Psoas muscle (tissue), 8 donors: ENCODE results near the gene TMEM63A. TPM values are rescaled to one million over a fixed set of nuclear protein-coding genes. Genes with fewer than 3 reads are reported as not detected.
A peak's percentile ranks its signal among the peaks of the same experiment; 100 is the strongest.

ENCODE experiments used
- ATAC-seq, 4 donors: fragments of 200-7000 bp; cut with Tn5 transposase; one replicate each; pipeline ENCODE4 v1.9.1; 2020; ENCODE audit warnings: moderate library complexity in 3 of 4, mild to moderate bottlenecking in 2 of 4
- DNase-seq, 2 donors: peaks; one replicate each; pipeline ENCODE4 v3.0.0-alpha.2; 2020
- H3K27ac ChIP-seq: fragments of 200-600 bp; one replicate; pipeline ENCODE4 v1.8.0; 2022
- H3K27me3 ChIP-seq, 3 donors: fragments of 200-600 bp in 1 of 3; one replicate each; pipeline versions ENCODE4 v1.6.1 to v1.8.0; 2013 to 2022; ENCODE audit warnings: low read length in 2 of 3, mild to moderate bottlenecking in 2 of 3, moderate library complexity in 1 of 3; ENCODE audit not compliant: insufficient read depth in 3 of 3
- H3K36me3 ChIP-seq, 2 donors: fragments of 200-600 bp in 1 of 2; one replicate each; pipeline versions ENCODE4 v1.6.1 to v1.8.0; 2013 to 2022; ENCODE audit warnings: low read depth in 1 of 2, mild to moderate bottlenecking in 1 of 2, moderate library complexity in 1 of 2; ENCODE audit not compliant: insufficient read depth in 1 of 2
- H3K4me1 ChIP-seq: fragments of 200-600 bp; one replicate; pipeline ENCODE4 v1.8.0; 2022
- H3K4me3 ChIP-seq: fragments of 200-600 bp; one replicate; pipeline ENCODE4 v1.8.0; 2022; ENCODE audit warnings: mild to moderate bottlenecking
- H3K9me3 ChIP-seq: fragments of 200-600 bp; one replicate; pipeline ENCODE4 v1.8.0; 2022
- CTCF ChIP-seq: fragments of 200-600 bp; IDR thresholded peaks from one replicate; pipeline ENCODE4 v1.8.0; 2022; ENCODE audit warnings: antibody characterized with exemption
- WGBS, 3 donors: extraction: QIAGEN DNeasy Blood & Tissue Kit; methylation state at CpG; one replicate each; pipeline versions ENCODE4 v1.1.6 to v1.1.7; 2013; 5-methylcytosine and 5-hydroxymethylcytosine counted together
- intact Hi-C, 2 donors: fragments of 100-400 bp; cut with DNase I; formaldehyde crosslinking; loops; one replicate each; pipeline versions ENCODE4 v1.11.0 to v1.14.2; 2022
- polyA plus RNA-seq, 3 donors: library from polyadenylated mRNA; stranded (reverse); fragments of 200-250 nt; gene quantifications; one replicate each; pipeline ENCODE4 v1.2.3, GENCODE V29; 2013
- total RNA-seq, 4 donors: library from RNA; stranded (reverse); fragmentation: NEBNext Ultra II Directional in 2 of 4; extraction: Animal tissue kit (Norgen Biotek cat#: 25700) in 2 of 4; gene quantifications; one replicate each; pipeline versions ENCODE4 v1.2.1 to v1.2.4, GENCODE V29; 2021 to 2023
- donor health status: healthy with polysubstance abuse.
- donor health status: DM: no; HTN: no; CAD: no; lungs with moderate emphysema.
- donor health status: Bipolar disorder and iron deficiency.
- donor health status: healthy.
- donor health status: DM: yes; HTN: yes; CAD: no.
- donor health status: DM: no; HTN: no; CAD: no.
- donor health status: DM: no; HTN: no; CAD: no.
- donor health status: DM: yes; HTN: yes; CAD: no.

Gene TMEM63A
- total and polyA plus RNA-seq, 7 donors = 7.1 to 17.9 (median 14.2) TPM

- Histone ChIP-seq H3K36me3 (peaks cover 6 to 99% of the 10 kb centered on the region in 2 donors), H3K27me3 (no peaks in the 10 kb centered on the region)
These were observed 15.2 kb downstream of the TMEM63A start for GRCh38 chr1:225866981-225867380.

GRCh38 chr1:225866061-225866837 is 15.9 kb downstream of the TMEM63A start:
- ATAC-seq = peak in 1 of 4 donors; percentile 21
- Histone ChIP-seq H3K27me3 (no peaks in the 10 kb centered on the region), H3K9me3 (no peaks in the 10 kb centered on the region), H3K27ac (no peak overlapping the region), H3K4me3 (no peak overlapping the region), H3K36me3 (peaks cover 6 to 99% of the 10 kb centered on the region in 2 donors), H3K4me1 (no peaks in the 10 kb centered on the region)
- 84 to 93% (median 85%) methylated on average over 8 of the region's 8 CpGs for WGBS, 3 donors
- DNase-seq = peak in 1 of 2 donors; percentile 50
- intact Hi-C loops = no loop called here
- no peak for TF ChIP-seq CTCF

More at GRCh38 chr1:225866981-225867380, 15.2 kb downstream of the TMEM63A start:
- intact Hi-C loops = no loop called here
- Histone ChIP-seq H3K27ac (no peak overlapping the region), H3K9me3 (no peaks in the 10 kb centered on the region), H3K4me3 (no peak overlapping the region), H3K4me1 (no peaks in the 10 kb centered on the region)
- no peak for DNase-seq
- 58 to 75% (median 72%) methylated on average over 6 of the region's 6 CpGs for WGBS, 3 donors
- ATAC-seq = no peak
- TF ChIP-seq CTCF = no peak

- ATAC-seq (no peak), DNase-seq (peak in 1 of 2 donors; percentile 39)
- Histone ChIP-seq H3K27me3 (no peaks in the 10 kb centered on the region), H3K27ac (no peak overlapping the region), H3K9me3 (no peaks in the 10 kb centered on the region), H3K4me1 (no peaks in the 10 kb centered on the region), H3K36me3 (peaks cover 6 to 99% of the 10 kb centered on the region in 2 donors), H3K4me3 (no peak overlapping the region)
- WGBS, 3 donors = 84 to 86% (median 85%) methylated on average over 13 of the region's 13 CpGs
- no peak for TF ChIP-seq CTCF
- intact Hi-C loops = no loop called here
These were observed 16.7 kb downstream of the TMEM63A start for GRCh38 chr1:225865514-225865913.

- Histone ChIP-seq H3K36me3 (peaks cover 6 to 98% of the 10 kb centered on the region in 2 donors), H3K27me3 (no peaks in the 10 kb centered on the region), H3K4me3 (no peak overlapping the region), H3K9me3 (no peaks in the 10 kb centered on the region), H3K4me1 (no peaks in the 10 kb centered on the region), H3K27ac (no peak overlapping the region)
- TF ChIP-seq CTCF = no peak
- no peak for ATAC-seq
- intact Hi-C loops = no loop called here
- no peak for DNase-seq
- 89 to 92% (median 91%) methylated on average over 5 of the region's 5 CpGs for WGBS, 3 donors
These were observed 19.0 kb downstream of the TMEM63A start for GRCh38 chr1:225863167-225863566.

- peak in 1 of 2 donors; percentile 30 for DNase-seq
- H3K27me3 ChIP-seq = no peaks in the 10 kb centered on the region
- no peak for TF ChIP-seq CTCF
- H3K36me3 ChIP-seq = peaks cover 3 to 97% of the 10 kb centered on the region in 2 donors
- no peaks in the 10 kb centered on the region for H3K4me1 ChIP-seq
- no peak overlapping the region for H3K4me3 ChIP-seq
- intact Hi-C loops = no loop called here
- H3K27ac ChIP-seq = no peak overlapping the region
- 79 to 92% (median 89%) methylated on average over 13 of the region's 13 CpGs for WGBS, 3 donors
- no peak for ATAC-seq
- H3K9me3 ChIP-seq = no peaks in the 10 kb centered on the region
These were observed 19.6 kb downstream of the TMEM63A start for GRCh38 chr1:225862581-225862950.
